Measurements from ENCODE around the gene CDH23. TPM values are rescaled to one million over a fixed set of nuclear protein-coding genes. Genes with fewer than 3 reads are reported as not detected.

CDH23 gene
- total and polyA plus RNA-seq, 9 of the 15 experiments (the other 6 are each of a cell fraction or from before 2014, with no cell fraction given), result 0.18 to 1.2 (median 0.47) TPM

DNA sequence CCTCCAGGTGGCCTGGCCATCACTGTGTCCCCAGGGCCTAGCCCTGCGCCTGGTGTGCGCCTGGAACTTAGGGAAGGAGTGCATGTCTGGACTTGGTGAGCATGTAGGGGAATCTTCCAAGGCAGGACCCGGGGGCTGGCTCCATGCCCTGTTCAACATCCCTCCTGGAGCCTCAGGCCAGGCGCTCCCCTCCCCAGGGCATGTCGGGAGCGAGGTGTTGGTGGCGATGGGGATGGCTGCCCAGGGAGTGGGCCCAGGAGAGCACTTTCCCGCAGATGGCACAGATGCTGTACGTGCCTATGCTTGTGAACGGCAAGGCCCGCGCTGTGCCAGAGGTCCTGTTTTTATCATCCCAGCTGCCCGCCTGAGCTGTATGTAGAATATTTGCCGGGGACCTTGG, 55.0 kb downstream of the CDH23 start:
- ATAC-seq (no peak), DNase-seq (ENCODE audit: extremely low read depth in 1 of 4, low spot score in 3 of 4) (no peak), FAIRE-seq (no peak)
- CTCF ChIA-PET (ENCODE audit: low intra/inter-chr PET ratio), result no interaction called here
- no peaks in the 10 kb centered on the region for H3K36me3 ChIP-seq (ENCODE audit: control insufficient read depth, insufficient read depth, low read length)
- no peak overlapping the region for H3K4me3 ChIP-seq
- TF ChIP-seq GTF2E2 (tag; IDR thresholded peaks at IDR 0.05), result no peak
- TF ChIP-seq SMAD4 (CRISPR knock-in tag; conservative IDR thresholded peaks at IDR 0.05), result no peak
- no peak for TF ChIP-seq SMARCE1 (IDR thresholded peaks at IDR 0.05)
- TF ChIP-seq ZNF668 (CRISPR knock-in tag; IDR thresholded peaks at IDR 0.05), result no peak
- H4K20me1 ChIP-seq (replicated peaks; ENCODE audit: control insufficient read depth, insufficient read depth, low read length), result peaks cover 16% of the 10 kb centered on the region
- no peak overlapping the region for H2AFZ ChIP-seq (ENCODE audit: low read depth, low read length)
- H3K79me2 ChIP-seq (ENCODE audit: control insufficient read depth, insufficient read depth, low read length), result no peaks in the 10 kb centered on the region
- WGBS (ENCODE audit: insufficient coverage, low coverage, missing lambda C conversion rate), result 0% methylated on average over 14 of the region's 14 CpGs
- POLR2A ChIA-PET, result interaction anchor here (0.6 to 1.0 kb wide), 3 partner anchors 11 to 207 kb away, joined by 3 to 4 read pairs (median 3); no protein-coding TSS in a partner anchor
- H3K9ac ChIP-seq (ENCODE audit: insufficient read depth in 1 of 2, low read depth in 2 of 2, low read length in 2 of 2), result no peak overlapping the region
- no peak overlapping the region for H3K27ac ChIP-seq (ENCODE audit: extremely low read depth, low read depth, low read length)
- no peaks in the 10 kb centered on the region for H3K9me1 ChIP-seq (ENCODE audit: control insufficient read depth, insufficient read depth, low read length)
- H3K4me2 ChIP-seq (ENCODE audit: insufficient read depth, low read length), result no peak overlapping the region
- BruUV-seq (replicated peaks), result no TSS peak
- intact Hi-C loops (cut with micrococcal nuclease) (no loop called here), in situ Hi-C loops (cut with MboI) (no loop called here)
- H3K4me1 ChIP-seq (replicated peaks in 1 of 2; ENCODE audit: control insufficient read depth in 2 of 2, insufficient read depth in 2 of 2, low read length in 2 of 2), result no peaks in the 10 kb centered on the region
- H3K9me3 ChIP-seq (replicated peaks; ENCODE audit: control insufficient read depth, insufficient read depth, low read depth, low read length), result no peaks in the 10 kb centered on the region
- peaks cover 39 to 71% of the 10 kb centered on the region in 2 experiments for H3K27me3 ChIP-seq (ENCODE audit: control insufficient read depth in 2 of 2, insufficient read depth in 2 of 2, low read length in 2 of 2)

DNA sequence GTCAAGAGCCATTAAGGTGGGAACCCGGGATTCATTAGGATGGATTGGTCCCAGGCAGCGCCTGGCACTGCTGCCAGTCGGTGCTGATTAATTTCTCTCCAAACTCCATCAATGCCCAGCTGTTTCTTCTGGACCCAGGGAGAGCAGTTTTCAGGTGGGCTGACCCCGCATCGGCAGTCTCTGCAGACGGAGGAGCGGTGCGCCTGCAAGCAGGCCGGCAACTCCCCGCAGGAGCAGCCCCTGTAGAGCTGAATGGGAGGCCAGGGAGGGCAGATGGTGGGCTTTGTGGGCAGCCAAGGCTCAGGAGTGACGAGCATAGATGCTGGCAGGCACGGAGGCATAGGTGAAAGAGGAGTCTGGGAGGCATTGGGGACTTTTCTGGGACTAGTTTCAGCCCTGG, 56.5 kb downstream of the CDH23 start:
- Histone ChIP-seq H3K79me2 (ENCODE audit: control insufficient read depth, insufficient read depth, low read length) (no peaks in the 10 kb centered on the region), H3K4me1 (replicated peaks in 1 of 2; ENCODE audit: control insufficient read depth in 2 of 2, insufficient read depth in 2 of 2, low read length in 2 of 2) (no peaks in the 10 kb centered on the region), H2AFZ (ENCODE audit: low read depth, low read length) (no peak overlapping the region), H3K9me1 (ENCODE audit: control insufficient read depth, insufficient read depth, low read length) (no peaks in the 10 kb centered on the region), H3K4me3 (no peak overlapping the region), H3K27ac (ENCODE audit: extremely low read depth, low read depth, low read length) (no peak overlapping the region), H3K27me3 (ENCODE audit: control insufficient read depth in 2 of 2, insufficient read depth in 2 of 2, low read length in 2 of 2) (peaks cover 40 to 72% of the 10 kb centered on the region in 2 experiments), H4K20me1 (replicated peaks; ENCODE audit: control insufficient read depth, insufficient read depth, low read length) (peaks cover 11% of the 10 kb centered on the region), H3K9ac (ENCODE audit: insufficient read depth in 1 of 2, low read depth in 2 of 2, low read length in 2 of 2) (no peak overlapping the region), H3K9me3 (replicated peaks; ENCODE audit: control insufficient read depth, insufficient read depth, low read depth, low read length) (no peaks in the 10 kb centered on the region), H3K4me2 (ENCODE audit: insufficient read depth, low read length) (no peak overlapping the region), H3K36me3 (ENCODE audit: control insufficient read depth, insufficient read depth, low read length) (no peaks in the 10 kb centered on the region)
- CTCF ChIA-PET (ENCODE audit: low intra/inter-chr PET ratio), result no interaction called here
- TF ChIP-seq CXXC5 (CRISPR knock-in tag; IDR thresholded peaks at IDR 0.05), result no peak
- no peak for TF ChIP-seq JUNB (CRISPR knock-in tag; conservative IDR thresholded peaks at IDR 0.05)
- no peak for TF ChIP-seq ELF4 (CRISPR knock-in tag; IDR thresholded peaks at IDR 0.05)
- no peak for TF ChIP-seq E2F3 (CRISPR knock-in tag; IDR thresholded peaks at IDR 0.05)
- no peak for TF ChIP-seq MECOM (CRISPR knock-in tag; IDR thresholded peaks at IDR 0.05)
- no peak for TF ChIP-seq POLR2A (conservative IDR thresholded peaks at IDR 0.05)
- TF ChIP-seq ASH1L (IDR thresholded peaks at IDR 0.05; ENCODE audit: borderline replicate concordance, low read depth, partially characterized antibody), result no peak
- no peak for TF ChIP-seq TCF7L2 (IDR thresholded peaks at IDR 0.05; ENCODE audit: low read depth, low read length)
- TF ChIP-seq RBM14 (IDR thresholded peaks at IDR 0.05; ENCODE audit: borderline replicate concordance, insufficient read depth, low read depth, low read length), result no peak
- no peak for TF ChIP-seq U2AF1 (optimal IDR thresholded peaks at IDR 0.05; ENCODE audit: low read depth, low read length)
- TF ChIP-seq POLR2B (IDR thresholded peaks at IDR 0.05; ENCODE audit: low read depth, partially characterized antibody), result no peak
- in situ Hi-C loops (cut with MboI), result no loop called here
- ATAC-seq (no peak), DNase-seq (ENCODE audit: extremely low read depth in 1 of 4, low spot score in 3 of 4) (no peak), FAIRE-seq (no peak)
- POLR2A ChIA-PET, result interaction anchor here (0.5 kb wide), 1 partner anchor 49 kb away, joined by 3 read pairs; no protein-coding TSS in a partner anchor
- WGBS (ENCODE audit: insufficient coverage, low coverage, missing lambda C conversion rate), result 0% methylated on average over 11 of the region's 12 CpGs
- BruUV-seq (replicated peaks), result no TSS peak
- intact Hi-C loops (cut with micrococcal nuclease), result no loop called here
